Activated T-cell treated with anti-CD3 and anti-CD28 coated beads for 4 hours (primary cell): ENCODE measurements around the gene MLX.
"Not testable (repeated sequence)": the region's sequence is repeated elsewhere in the genome, so short reads cannot be mapped to it uniquely, and the experiment has no call there.

Source experiments
- DNase-seq: peaks from one replicate; pipeline ENCODE4 v3.0.0-alpha.2; 2020

Gene MLX

GRCh38 chr17:42555961-42556617 lies 10.8 kb upstream of the MLX start:
- not testable (repeated sequence) for DNase-seq

DNA sequence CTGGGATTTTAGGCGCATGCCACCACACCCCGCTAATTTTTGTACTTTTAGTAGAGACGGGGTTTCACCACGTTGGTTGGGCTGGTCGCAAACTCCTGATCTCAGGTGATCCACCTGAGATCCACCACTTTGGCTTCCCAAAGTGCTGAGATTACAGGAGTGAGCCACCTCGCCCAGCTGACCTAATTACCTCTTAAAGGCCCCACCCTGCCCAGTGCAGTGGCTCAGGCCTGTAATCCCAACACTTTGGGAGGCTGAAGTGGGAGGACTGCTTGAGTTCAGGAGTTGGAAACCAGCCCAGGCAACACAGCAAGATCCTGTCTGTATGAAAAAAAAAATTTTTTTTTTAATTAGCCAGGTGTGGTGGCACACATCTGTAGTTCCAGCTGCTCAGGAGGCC lies 7.8 kb upstream of the MLX start:
- DNase-seq = no peak

GRCh38 chr17:42560246-42560645 lies 6.7 kb upstream of the MLX start:
- DNase-seq = no peak

DNA sequence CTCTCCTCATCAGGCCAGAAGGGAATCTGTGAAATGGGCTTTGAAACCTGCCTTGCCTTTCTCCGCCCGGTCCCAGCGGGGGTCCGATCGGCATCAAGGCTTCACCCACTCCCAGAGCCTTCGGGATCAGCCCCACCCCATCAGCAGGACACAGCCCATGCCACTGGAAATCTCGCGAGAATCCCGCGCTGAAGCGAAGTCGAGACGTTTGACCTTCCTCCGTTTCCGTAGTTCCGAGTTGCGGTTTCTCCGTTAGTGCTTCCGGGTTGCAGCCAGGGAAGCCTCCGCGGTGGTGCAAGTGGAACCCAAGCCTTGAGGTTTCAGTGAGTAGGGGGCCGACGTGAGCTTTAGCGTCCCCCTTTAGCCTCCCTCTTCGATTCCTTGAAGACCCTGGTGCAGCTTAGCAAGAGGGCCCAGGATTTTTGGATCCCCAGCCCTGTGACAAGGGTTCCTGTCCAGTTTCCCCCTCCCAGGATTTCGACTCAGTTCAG lies 5.0 kb upstream of the MLX start, which contains the start of gene COASY:
Gene COASY (plus strand): TSS at position 252 of the 491 bp plus-strand sequence. CDS start 475 bp downstream, outside the sequence.
- peak; percentile 90 for DNase-seq

- no peak for DNase-seq
Measured at GRCh38 chr17:42562388-42563142, 4.3 kb upstream of the MLX start.

DNA sequence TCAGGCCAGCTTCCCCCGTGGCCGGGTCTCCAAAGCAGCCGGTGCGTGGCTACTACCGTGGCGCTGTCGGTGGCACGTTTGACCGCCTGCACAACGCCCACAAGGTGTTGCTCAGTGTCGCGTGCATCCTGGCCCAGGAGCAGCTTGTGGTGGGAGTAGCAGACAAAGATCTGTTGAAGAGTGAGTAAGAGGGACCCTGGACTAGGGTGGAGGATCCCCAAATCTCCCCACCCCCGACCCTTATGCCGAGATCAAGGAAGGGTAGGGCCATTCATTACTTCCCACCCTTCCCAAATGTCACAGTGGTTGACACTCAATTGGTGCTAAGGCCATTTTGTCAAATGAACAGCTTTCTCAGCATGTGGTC lies 3.8 kb upstream of the MLX start:
- DNase-seq = no peak

DNA sequence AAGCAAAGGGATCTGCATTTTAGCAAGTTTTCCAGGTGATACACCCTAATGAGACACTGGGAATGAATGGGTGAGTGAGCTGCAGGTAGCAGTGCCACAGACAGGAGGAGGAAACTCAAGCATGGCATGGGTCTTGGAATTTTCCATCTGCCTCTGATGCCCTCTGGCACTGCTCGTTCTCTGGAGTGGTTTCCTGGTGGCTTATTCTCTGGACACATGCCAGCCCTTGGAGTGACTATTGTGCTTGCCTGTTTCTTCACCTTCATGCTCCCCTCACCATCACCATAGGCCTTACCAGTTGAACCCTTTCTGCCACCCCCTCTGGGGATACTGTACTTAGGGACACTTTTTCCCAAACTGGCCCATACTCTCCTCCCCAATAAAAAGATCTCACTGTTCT lies 3.4 kb upstream of the MLX start:
- DNase-seq = no peak

GRCh38 chr17:42563950-42564349 lies 3.0 kb upstream of the MLX start:
- DNase-seq = no peak

GRCh38 chr17:42564815-42565522 lies 1.9 kb upstream of the MLX start:
- DNase-seq = no peak

DNA sequence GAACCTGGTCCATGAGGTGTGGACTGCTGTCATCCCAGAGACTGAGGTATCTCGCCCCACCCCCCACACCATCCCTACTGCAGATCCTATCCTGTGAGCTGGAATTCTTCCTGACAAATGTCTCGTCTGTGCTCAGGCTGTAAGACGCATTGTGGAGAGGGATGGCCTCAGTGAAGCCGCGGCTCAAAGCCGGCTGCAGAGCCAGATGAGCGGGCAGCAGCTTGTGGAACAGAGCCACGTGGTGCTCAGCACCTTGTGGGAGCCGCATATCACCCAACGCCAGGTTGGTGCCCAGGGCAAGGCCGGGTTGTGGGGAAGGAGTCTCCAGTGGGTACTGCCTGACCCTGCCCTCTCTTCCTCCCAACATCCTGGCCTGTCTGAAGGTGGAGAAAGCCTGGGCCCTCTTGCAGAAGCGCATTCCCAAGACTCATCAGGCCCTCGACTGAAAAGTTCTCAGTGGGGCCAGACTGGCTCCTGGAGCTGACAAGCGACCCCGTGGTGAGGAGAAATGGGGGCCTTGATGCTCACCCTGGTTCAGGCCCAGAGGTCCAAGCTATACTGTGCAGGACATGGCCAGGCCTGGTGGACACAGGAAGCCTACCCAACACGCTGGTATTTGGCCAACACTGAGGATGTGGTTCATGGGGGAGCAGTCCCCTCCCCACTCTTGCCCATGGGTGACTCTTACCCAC lies 1.2 kb upstream of the MLX start:
- no peak for DNase-seq

GRCh38 chr17:42566215-42566882 lies 551 bp upstream of the MLX start:
- DNase-seq = no peak

- DNase-seq = no peak
Measured at GRCh38 chr17:42568341-42569111, 1.6 kb downstream of the MLX start.

- no peak for DNase-seq
Measured at GRCh38 chr17:42571435-42572225, 4.7 kb downstream of the MLX start.

- DNase-seq = no peak
Measured at GRCh38 chr17:42573095-42573494, 6.2 kb downstream of the MLX start.

GRCh38 chr17:42574463-42574862 lies 7.6 kb downstream of the MLX start:
- DNase-seq = no peak

DNA sequence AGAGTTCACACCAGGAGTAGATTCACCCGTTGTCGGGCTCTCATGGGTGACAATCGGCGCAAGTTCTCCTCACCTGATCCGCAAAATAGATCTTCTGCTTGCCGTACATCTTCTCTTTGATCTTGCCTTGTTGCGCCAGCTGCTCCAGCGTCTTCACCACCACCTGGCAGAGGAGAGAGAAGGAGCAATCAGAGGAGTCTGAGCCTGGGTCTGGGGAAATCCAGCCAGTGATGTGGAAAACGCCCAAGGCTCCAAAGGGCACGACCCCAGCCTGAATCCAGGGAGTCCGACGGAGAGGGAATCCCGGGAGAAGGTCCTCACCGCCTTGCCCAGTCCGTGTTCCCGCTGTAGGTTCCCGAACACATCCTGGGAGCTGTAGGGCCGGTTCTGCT lies 10.2 kb downstream of the MLX start:
- DNase-seq = no peak

GRCh38 chr17:42577532-42578281 lies 10.8 kb downstream of the MLX start, which contains the start of gene PSMC3IP:
Gene PSMC3IP, minus strand, starts transcription at chr17:42577729. Its CDS starts 43 bp downstream, at chr17:42577686.
- DNase-seq = peak; percentile 88

- DNase-seq = peak; percentile 70
Measured at GRCh38 chr17:42578282-42578869, 11.5 kb downstream of the MLX start.

GRCh38 chr17:42579794-42580551 lies 13.1 kb downstream of the MLX start:
- DNase-seq = no peak
